Mucosa of gallbladder (tissue), 1 donor: ENCODE measurements around the gene POM121C. TPM values are rescaled to one million over a fixed set of nuclear protein-coding genes. Genes with fewer than 3 reads are reported as not detected.
"Not testable (repeated sequence)": the region's sequence is repeated elsewhere in the genome, so short reads cannot be mapped to it uniquely, and the experiment has no call there.

Experiments used
- DNase-seq: peaks from one replicate; pipeline ENCODE4 v3.0.0-alpha.2; 2020; ENCODE audit warnings: low spot score
- total RNA-seq: library from RNA; stranded (reverse); gene quantifications from one replicate; pipeline ENCODE4 v1.2.1, GENCODE V29; 2021
- donor health status: DM: no; HTN: no; CAD: no.

Gene POM121C
- total RNA-seq, 1 donor from 2014 or later = 46.4 TPM

GRCh38 chr7:75423481-75423880 is 62.6 kb downstream of the POM121C start:
- DNase-seq = not testable (repeated sequence)

GRCh38 chr7:75421798-75422710 is 64.0 kb downstream of the POM121C start:
- not testable (repeated sequence) for DNase-seq

DNA sequence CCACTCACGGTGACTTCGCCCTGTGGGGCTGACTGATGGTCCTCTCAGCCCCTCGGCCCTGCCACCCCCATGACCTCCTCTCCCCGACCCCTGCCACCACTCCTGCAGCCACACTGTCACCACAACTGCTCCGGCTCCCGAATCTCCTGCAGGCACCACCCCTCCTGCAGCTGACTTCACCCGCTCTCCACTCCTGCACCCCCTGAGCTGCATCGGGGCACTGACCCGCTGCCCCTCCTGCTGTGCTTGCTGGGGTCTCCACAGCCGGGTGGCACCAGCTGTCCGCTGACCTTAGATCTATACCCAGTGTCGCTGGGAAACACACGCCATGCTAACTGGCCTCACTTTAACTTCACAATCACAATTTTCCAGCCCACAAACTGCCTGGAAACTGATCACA is 65.9 kb downstream of the POM121C start:
- not testable (repeated sequence) for DNase-seq

- not testable (repeated sequence) for DNase-seq
Observed at GRCh38 chr7:75419693-75420092, 66.4 kb downstream of the POM121C start.

DNA sequence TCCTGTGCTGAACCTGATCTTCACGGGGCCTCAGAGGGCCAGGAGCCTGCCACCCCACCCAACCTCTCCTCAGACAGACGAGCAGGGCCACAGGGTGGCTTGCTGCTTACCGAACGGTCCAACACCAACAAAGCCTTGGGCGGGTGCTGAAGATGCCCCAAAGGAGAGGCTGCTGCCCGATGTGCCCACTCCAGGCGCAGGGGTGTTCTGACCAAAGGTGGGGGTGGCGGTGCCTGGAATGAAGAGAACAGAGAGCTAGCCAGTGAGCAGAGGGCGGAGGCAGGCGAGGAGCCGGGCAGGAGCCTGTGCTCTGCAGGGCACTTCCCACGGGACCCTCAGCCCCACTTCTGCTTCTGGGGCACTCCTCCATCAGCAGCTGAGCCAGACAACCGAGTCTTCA is 66.9 kb downstream of the POM121C start:
- not testable (repeated sequence) for DNase-seq

- not testable (repeated sequence) for DNase-seq
Observed at GRCh38 chr7:75418292-75418858, 67.7 kb downstream of the POM121C start.

- DNase-seq = not testable (repeated sequence)
Observed at GRCh38 chr7:75416787-75417186, 69.3 kb downstream of the POM121C start.

- not testable (repeated sequence) for DNase-seq
Observed at GRCh38 chr7:75415829-75416373, 70.2 kb downstream of the POM121C start.

- DNase-seq = not testable (repeated sequence)
Observed at GRCh38 chr7:75415428-75415817, 70.7 kb downstream of the POM121C start.

- DNase-seq = not testable (repeated sequence)
Observed at GRCh38 chr7:75414708-75415427, 71.2 kb downstream of the POM121C start.

DNA sequence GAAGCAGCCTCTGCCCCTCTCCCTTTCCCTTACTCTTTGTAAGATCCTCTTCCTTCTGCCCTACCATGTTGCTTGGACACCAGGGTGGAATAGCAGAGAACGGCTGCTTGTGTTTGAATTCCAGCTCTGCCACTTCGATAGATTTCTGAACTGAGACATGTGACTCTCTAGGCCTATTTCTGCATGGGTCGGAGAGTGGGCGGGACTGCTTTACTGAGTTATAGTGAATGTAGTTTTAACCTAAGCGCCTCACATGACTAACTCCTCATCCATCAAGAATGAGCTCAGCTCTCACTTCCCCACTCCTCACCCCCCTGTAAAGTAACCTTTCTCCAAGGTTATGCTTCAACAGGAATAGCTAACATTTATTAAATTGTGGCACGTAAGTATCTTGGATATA is 71.9 kb downstream of the POM121C start:
- not testable (repeated sequence) for DNase-seq

DNA sequence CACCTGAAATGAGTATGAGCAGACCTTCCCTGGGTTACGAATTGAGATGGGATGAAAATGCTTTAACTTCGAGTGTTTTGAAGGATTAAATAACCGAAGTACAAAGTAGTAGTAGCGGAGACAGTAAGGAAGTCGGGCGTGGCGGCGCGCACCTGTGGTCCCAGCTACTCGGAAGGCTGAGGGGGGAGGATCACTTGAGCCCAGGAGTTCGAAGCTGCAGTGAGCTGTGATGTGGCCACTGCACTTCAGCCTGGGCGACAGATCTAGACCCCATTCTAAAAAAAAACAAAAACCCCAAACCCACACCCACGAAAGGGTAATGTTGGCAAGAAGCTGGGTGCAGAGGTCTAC is 75.3 kb downstream of the POM121C start:
- not testable (repeated sequence) for DNase-seq

- not testable (repeated sequence) for DNase-seq
Observed at GRCh38 chr7:75409880-75410822, 75.9 kb downstream of the POM121C start.

GRCh38 chr7:75404663-75405062 is 81.4 kb downstream of the POM121C start:
- not testable (repeated sequence) for DNase-seq

DNA sequence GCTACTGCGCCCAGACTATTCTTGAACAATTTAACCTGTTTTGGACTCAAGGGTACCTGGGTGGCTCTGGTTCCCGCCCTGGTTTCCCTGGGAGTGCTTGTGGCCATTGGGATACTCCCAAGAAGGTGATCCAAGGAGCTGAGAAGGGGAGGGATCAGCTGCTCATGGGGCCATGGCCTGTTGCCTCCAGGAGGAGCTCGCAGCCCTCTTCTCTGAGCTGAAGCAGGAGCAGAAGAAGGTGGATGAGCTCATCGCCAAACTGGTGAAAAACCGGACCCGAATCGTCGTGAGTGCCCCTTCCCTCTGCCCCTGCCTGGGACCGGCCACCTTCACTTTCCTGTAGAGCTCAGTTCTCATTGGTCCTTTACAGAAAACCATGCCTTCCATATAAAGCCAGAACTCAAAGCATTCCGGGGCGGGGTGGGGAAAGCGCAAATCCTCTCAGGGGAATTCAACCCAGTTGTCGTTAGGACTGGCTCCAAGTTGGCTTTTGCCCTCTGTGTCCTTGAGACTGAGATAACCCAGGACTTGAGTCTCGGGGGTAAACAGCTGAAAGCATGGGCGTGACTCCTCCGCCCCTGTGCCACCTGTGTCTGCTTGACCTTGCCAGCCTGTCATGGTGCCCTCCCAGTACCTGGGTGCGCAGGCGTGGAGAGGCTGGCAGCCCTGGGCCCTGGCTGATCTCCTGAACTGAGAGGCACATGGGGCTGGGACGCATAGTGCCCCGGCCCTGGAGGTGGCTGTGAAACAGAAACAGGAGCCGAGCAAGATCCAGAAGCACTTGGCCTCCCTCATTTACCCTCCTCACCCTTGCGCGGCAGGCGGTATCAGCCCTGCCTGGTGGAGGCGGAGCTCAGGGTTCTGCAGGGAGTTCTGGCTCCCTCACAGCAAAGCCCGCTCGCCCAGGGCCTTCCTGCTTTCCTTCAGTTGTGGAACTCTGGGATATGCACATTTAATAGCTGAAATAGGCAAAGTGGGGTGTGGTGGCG is 82.3 kb downstream of the POM121C start:
- not testable (repeated sequence) for DNase-seq

- DNase-seq = not testable (repeated sequence)
Observed at GRCh38 chr7:75400575-75400974, 85.5 kb downstream of the POM121C start.

GRCh38 chr7:75398771-75399700 is 87.1 kb downstream of the POM121C start:
- DNase-seq = not testable (repeated sequence)

GRCh38 chr7:75397865-75398264 is 88.2 kb downstream of the POM121C start:
- not testable (repeated sequence) for DNase-seq
